ENCODE results near the gene SFT2D2. TPM values are rescaled to one million over a fixed set of nuclear protein-coding genes. Genes with fewer than 3 reads are reported as not detected.

SFT2D2 gene
- total and polyA plus RNA-seq, 10 donors = 6.1 to 97.1 (median 61.3) TPM

- Histone ChIP-seq H3K9me3 (no peaks in the 10 kb centered on the region), H3K27ac (no peak overlapping the region), H3K4me1 (no peaks in the 10 kb centered on the region), H3K4me3 (no peak overlapping the region), H3K36me3 (peaks cover 0 to 19% (median 0%) of the 10 kb centered on the region in 6 donors), H3K27me3 (replicated peaks in 1 of 7) (no peaks in the 10 kb centered on the region)
- TF ChIP-seq POLR2A (IDR thresholded peaks at IDR 0.05) = no peak
- intact Hi-C loops (cut with DNase I; ENCODE audit: low total_unique reads) = no loop called here
- WGBS, 5 donors = 90 to 98% (median 94%) methylated on average over 7 of the region's 7 CpGs
- no peak for DNase-seq
Measured at GRCh38 chr1:168297019-168297730, 71.4 kb downstream of the SFT2D2 start.

DNA sequence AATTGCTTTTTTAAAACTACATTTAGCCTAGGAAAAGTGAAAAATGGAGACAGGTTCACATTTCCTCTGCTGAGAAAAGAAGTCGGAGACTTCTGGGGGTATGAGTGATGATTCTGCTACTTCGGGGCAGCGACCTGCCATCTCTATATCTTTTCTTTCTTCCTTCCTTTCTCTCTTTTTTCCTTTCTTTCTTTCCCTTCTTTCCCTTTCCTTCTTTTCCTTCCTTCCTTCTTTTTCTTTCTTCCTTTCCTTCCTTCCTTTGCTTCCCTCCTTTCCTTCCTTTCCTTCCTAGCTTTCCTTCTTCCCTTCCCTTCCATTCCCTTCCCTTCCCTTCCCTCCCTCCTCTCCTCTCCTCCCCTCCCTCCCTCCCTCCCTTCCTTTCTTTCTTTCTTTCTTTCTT, 72.6 kb downstream of the SFT2D2 start:
- no peak overlapping the region for H3K4me3 ChIP-seq
- 85 to 94% (median 93%) methylated on average over 3 of the region's 3 CpGs for WGBS, 5 donors

DNA sequence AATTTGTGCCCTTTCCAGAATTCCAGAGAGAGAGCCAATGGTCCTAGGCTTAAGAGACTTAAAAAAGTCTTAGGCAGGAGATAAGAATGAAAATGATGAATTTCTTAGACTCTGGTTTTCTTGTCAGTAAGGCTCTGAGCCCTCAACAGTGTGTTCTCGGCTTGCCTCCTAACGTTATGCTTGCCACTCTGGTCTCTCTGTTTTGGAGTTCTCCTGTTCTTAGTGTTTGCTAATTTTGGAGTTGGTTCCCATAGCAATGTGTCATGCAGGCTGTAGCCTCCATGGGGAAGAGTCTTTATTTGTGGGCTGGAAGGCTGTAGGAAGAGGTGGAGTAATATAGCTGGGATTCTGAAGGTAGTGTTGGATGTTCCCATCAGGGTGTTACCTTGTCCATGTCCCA, 74.8 kb downstream of the SFT2D2 start:
- Histone ChIP-seq H3K27ac (no peak overlapping the region), H3K4me1 (no peaks in the 10 kb centered on the region), H3K9me3 (no peaks in the 10 kb centered on the region), H3K4me3 (no peak overlapping the region), H3K27me3 (replicated peaks in 1 of 7) (no peaks in the 10 kb centered on the region), H3K36me3 (peaks cover 0 to 32% (median 0%) of the 10 kb centered on the region in 6 donors)
- intact Hi-C loops (cut with DNase I; ENCODE audit: low total_unique reads) = no loop called here
- TF ChIP-seq POLR2AphosphoS5 (IDR thresholded peaks at IDR 0.05) = no peak
- TF ChIP-seq, protein P1, sequence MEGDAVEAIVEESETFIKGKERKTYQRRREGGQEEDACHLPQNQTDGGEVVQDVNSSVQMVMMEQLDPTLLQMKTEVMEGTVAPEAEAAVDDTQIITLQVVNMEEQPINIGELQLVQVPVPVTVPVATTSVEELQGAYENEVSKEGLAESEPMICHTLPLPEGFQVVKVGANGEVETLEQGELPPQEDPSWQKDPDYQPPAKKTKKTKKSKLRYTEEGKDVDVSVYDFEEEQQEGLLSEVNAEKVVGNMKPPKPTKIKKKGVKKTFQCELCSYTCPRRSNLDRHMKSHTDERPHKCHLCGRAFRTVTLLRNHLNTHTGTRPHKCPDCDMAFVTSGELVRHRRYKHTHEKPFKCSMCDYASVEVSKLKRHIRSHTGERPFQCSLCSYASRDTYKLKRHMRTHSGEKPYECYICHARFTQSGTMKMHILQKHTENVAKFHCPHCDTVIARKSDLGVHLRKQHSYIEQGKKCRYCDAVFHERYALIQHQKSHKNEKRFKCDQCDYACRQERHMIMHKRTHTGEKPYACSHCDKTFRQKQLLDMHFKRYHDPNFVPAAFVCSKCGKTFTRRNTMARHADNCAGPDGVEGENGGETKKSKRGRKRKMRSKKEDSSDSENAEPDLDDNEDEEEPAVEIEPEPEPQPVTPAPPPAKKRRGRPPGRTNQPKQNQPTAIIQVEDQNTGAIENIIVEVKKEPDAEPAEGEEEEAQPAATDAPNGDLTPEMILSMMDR (IDR thresholded peaks at IDR 0.05 in 8 of 11, conservative IDR thresholded peaks at IDR 0.05 in 3 of 11) = no peak
- no peak for TF ChIP-seq POLR2A (IDR thresholded peaks at IDR 0.05)
- no peak for DNase-seq
- 43 to 96% (median 87%) methylated on average over 2 of the region's 2 CpGs for WGBS, 5 donors

More for the DNA sequence above, 72.6 kb downstream of the SFT2D2 start:
- intact Hi-C loops (cut with DNase I; ENCODE audit: low total_unique reads) = no loop called here
- H3K27ac ChIP-seq = no peak overlapping the region
- TF ChIP-seq POLR2A (IDR thresholded peaks at IDR 0.05) (no peak), POLR2AphosphoS5 (IDR thresholded peaks at IDR 0.05) (no peak)
- TF ChIP-seq, protein P1 (IDR thresholded peaks at IDR 0.05 in 8 of 11, conservative IDR thresholded peaks at IDR 0.05 in 3 of 11) = no peak
- no peaks in the 10 kb centered on the region for H3K27me3 ChIP-seq (replicated peaks in 1 of 7)
- no peak for DNase-seq
- H3K4me1 ChIP-seq = no peaks in the 10 kb centered on the region
- no peaks in the 10 kb centered on the region for H3K9me3 ChIP-seq
- H3K36me3 ChIP-seq = peaks cover 0 to 21% (median 0%) of the 10 kb centered on the region in 6 donors

DNA sequence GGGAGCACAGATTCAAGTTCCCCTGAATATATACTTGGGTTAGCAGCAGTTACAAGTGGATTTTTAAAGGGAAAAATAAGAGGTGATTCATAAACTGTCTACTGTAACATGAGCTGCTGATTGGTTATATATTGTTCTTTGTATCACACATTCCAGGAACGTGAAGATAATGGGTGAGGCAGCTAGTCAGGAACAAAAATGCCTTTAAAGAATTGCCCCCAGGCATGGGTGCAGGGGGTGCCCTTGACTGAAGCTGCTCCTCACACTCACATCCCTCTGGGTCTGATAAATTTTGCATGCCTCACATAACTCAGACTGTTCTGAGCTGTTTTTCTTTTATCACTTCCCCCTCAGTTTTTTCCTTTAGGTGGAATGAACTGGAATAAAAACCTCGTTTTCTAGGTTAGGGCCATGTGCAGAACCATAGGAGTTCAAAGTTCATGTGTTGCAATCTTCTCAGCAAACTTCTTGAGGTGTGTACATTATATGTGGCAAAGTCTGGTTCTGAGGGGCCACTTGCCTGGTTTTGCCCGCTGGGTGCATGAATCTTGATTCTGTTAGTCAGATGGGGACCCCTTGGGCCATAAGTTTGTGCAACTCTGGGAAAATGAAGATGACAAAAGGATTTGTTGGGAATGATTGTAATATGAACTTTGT, 76.0 kb downstream of the SFT2D2 start:
- Histone ChIP-seq H3K27ac (no peak overlapping the region), H3K4me3 (no peak overlapping the region), H3K9me3 (no peaks in the 10 kb centered on the region), H3K27me3 (replicated peaks in 1 of 7) (no peaks in the 10 kb centered on the region), H3K36me3 (peaks cover 0 to 32% (median 0%) of the 10 kb centered on the region in 6 donors), H3K4me1 (no peaks in the 10 kb centered on the region)
- WGBS, 5 donors = 75 to 91% (median 83%) methylated on average over 3 of the region's 3 CpGs
- intact Hi-C loops (cut with DNase I; ENCODE audit: low total_unique reads) = no loop called here
- no peak for DNase-seq
- TF ChIP-seq POLR2A (IDR thresholded peaks at IDR 0.05) (no peak), POLR2AphosphoS5 (IDR thresholded peaks at IDR 0.05) (no peak)
- TF ChIP-seq, protein P1 (IDR thresholded peaks at IDR 0.05 in 8 of 11, conservative IDR thresholded peaks at IDR 0.05 in 3 of 11) = no peak

Small RNA genes lying within 50 kb of the gene (small RNA-seq; reads per million reads assigned to genes)
- gene AL021397.1 = 0 reads per million in 4 donors
- 0 reads per million in 4 donors for gene RNU6-1310P

Other genes starting within 250 kb of the SFT2D2 start
- 1 to 10 TPM; 3.0 to 5.5 (median 3.9) TPM for gene GPR161, start 89.1 kb upstream of the SFT2D2 start, total RNA-seq
- 1 to 10 TPM in 1 of 3 donors, under 1 TPM in 2; 0.53 to 1.1 (median 0.59) TPM for gene GPR161, start 89.1 kb upstream of the SFT2D2 start, polyA plus RNA-seq
- gene TIPRL, start 47.0 kb upstream of the SFT2D2 start, total RNA-seq = 10 to 100 TPM; 16.6 to 26.3 (median 22.1) TPM
- 10 to 100 TPM; 10.1 to 15.3 (median 14.1) TPM for gene TIPRL, start 47.0 kb upstream of the SFT2D2 start, polyA plus RNA-seq
- 1 to 10 TPM; 2.2 to 4.7 (median 4.2) TPM for gene TBX19, start 54.9 kb downstream of the SFT2D2 start, total RNA-seq
- 1 to 10 TPM; 1.7 to 3.4 (median 2.7) TPM for gene TBX19, start 54.9 kb downstream of the SFT2D2 start, polyA plus RNA-seq